OCI-LY3 (cell line): ENCODE data around the gene NOP14.

ENCODE experiments used
- EZH2phosphoT487 ChIP-seq: fragments of 200-600 bp; shearing (Covaris generic); IDR thresholded peaks from 2 replicates; pipeline ENCODE4 v1.6.1; 2018; ENCODE audit warnings: antibody characterized with exemption, mixed run types, low read depth
- TF ChIP-seq, protein P1 (sequence below): fragments of 200-600, 300-600 bp; sonication (generic); IDR thresholded peaks from 2 replicates; pipeline ENCODE4 v1.5.1; 2014; ENCODE audit warnings: antibody characterized with exemption, low read length, low read depth

GRCh38 chr4:2942532-2943363 is 20.5 kb downstream of the NOP14 start:
- TF ChIP-seq, protein P1, sequence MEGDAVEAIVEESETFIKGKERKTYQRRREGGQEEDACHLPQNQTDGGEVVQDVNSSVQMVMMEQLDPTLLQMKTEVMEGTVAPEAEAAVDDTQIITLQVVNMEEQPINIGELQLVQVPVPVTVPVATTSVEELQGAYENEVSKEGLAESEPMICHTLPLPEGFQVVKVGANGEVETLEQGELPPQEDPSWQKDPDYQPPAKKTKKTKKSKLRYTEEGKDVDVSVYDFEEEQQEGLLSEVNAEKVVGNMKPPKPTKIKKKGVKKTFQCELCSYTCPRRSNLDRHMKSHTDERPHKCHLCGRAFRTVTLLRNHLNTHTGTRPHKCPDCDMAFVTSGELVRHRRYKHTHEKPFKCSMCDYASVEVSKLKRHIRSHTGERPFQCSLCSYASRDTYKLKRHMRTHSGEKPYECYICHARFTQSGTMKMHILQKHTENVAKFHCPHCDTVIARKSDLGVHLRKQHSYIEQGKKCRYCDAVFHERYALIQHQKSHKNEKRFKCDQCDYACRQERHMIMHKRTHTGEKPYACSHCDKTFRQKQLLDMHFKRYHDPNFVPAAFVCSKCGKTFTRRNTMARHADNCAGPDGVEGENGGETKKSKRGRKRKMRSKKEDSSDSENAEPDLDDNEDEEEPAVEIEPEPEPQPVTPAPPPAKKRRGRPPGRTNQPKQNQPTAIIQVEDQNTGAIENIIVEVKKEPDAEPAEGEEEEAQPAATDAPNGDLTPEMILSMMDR: no peak
- no peak for TF ChIP-seq EZH2phosphoT487
